ENCODE measurements around the gene TTBK1. TPM values are rescaled to one million over a fixed set of nuclear protein-coding genes. Genes with fewer than 3 reads are reported as not detected.
A peak's percentile ranks its signal among the peaks of the same experiment; 100 is the strongest.

The TTBK1 gene
- total RNA-seq, 4 donors from 2014 or later, result 0.13 TPM; not detected in 3

DNA sequence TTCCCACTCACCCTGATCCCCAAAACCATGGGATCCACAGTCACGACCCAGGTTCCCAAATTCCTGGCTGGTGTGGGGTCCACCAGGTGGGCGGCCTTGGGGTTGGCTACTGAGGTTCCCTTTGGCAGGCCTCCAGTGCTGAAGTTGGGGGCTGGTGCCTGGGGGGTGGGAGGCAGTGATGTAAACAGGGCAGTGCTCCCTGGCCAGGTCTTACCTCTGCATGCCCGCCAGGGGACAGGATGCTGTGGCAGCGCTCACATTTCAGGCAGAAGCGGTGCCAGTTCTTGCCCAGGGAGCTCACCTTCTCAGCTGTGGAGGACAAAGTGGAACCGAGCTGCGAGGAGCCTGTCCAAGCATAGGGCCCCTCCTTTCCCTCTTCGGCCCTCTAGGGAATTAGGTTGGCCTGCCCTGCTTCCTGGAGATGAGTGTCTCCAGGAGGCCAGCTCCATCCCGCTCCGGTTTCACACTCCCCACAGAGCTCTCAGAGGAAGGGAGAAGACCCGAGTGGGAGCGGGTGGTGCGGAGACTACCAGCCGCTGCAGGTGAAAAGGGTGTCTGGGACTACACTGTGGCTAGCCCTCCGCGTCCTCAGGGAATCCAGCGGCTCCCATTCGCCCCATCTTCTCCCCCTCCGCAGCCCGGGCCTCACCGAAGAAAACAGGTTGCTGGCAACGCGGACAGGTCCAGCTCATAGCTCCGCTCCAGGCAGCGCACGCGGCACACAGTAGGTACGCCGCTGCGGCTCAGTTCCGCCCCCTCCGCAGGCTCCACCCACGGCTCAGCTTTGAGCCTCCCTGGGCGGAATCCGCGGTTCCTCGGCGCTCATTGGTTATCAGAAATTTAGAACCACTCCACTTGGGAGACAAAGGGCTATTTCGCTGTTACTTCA lies 65.1 kb downstream of the TTBK1 start, which contains the start of gene CRIP3:
CRIP3 (minus strand) TSS at position 726 of the 889 bp plus-strand sequence; CDS start at position 692, 34 bp downstream.
- H3K36me3 ChIP-seq, result no peaks in the 10 kb centered on the region
- DNase-seq, result no peak
- no peaks in the 10 kb centered on the region for H3K9me3 ChIP-seq
- H3K27ac ChIP-seq, result no peak within 1 kb of the TSS
- TF ChIP-seq CTCF (IDR thresholded peaks at IDR 0.05) (peak in 4 of 6 experiments; percentile 1 to 38 (median 25)), POLR2A (IDR thresholded peaks at IDR 0.05) (no peak)
- 0 to 10% methylated on average over 6 to 8 of the region's 39 CpGs for WGBS, 2 donors
- peak within 1 kb of the TSS; percentile 20 to 62 (median 40) for H3K4me3 ChIP-seq
- intact Hi-C loops (cut with DNase I), result no loop called here
- peaks cover 6 to 16% (median 9%) of the 10 kb centered on the region in 3 donors for H3K4me1 ChIP-seq
- H3K27me3 ChIP-seq, result peaks cover 0 to 11% (median 0%) of the 10 kb centered on the region in 4 donors

GRCh38 chr6:43308990-43309477 lies 65.8 kb downstream of the TTBK1 start:
- WGBS, 2 donors, result 35 to 36% methylated on average over 7 to 8 of the region's 9 CpGs
- Histone ChIP-seq H3K9me3 (no peaks in the 10 kb centered on the region), H3K4me3 (peak overlapping the region; percentile 20 to 62 (median 40)), H3K4me1 (peaks cover 6 to 16% (median 9%) of the 10 kb centered on the region in 3 donors), H3K27ac (no peak overlapping the region), H3K27me3 (peaks cover 0 to 11% (median 0%) of the 10 kb centered on the region in 4 donors), H3K36me3 (no peaks in the 10 kb centered on the region)
- no peak for DNase-seq
- intact Hi-C loops (cut with DNase I), result no loop called here
- no peak for TF ChIP-seq CTCF (IDR thresholded peaks at IDR 0.05)
- TF ChIP-seq POLR2A (IDR thresholded peaks at IDR 0.05), result no peak

GRCh38 chr6:43310134-43310533 lies 66.9 kb downstream of the TTBK1 start:
- H3K27me3 ChIP-seq, result peaks cover 0 to 11% (median 0%) of the 10 kb centered on the region in 4 donors
- no peak overlapping the region for H3K4me3 ChIP-seq
- peaks cover 6 to 16% (median 9%) of the 10 kb centered on the region in 3 donors for H3K4me1 ChIP-seq
- WGBS, 2 donors, result 94% methylated on average over 2 of the region's 2 CpGs
- TF ChIP-seq POLR2A (IDR thresholded peaks at IDR 0.05) (no peak), CTCF (IDR thresholded peaks at IDR 0.05) (no peak)
- no peaks in the 10 kb centered on the region for H3K9me3 ChIP-seq
- no peaks in the 10 kb centered on the region for H3K36me3 ChIP-seq
- no peak overlapping the region for H3K27ac ChIP-seq
- intact Hi-C loops (cut with DNase I), result no loop called here
- DNase-seq, result no peak

- Histone ChIP-seq H3K9me3 (no peaks in the 10 kb centered on the region), H3K4me1 (peaks cover 6 to 16% (median 9%) of the 10 kb centered on the region in 3 donors)
Observed at GRCh38 chr6:43310624-43311023, 67.3 kb downstream of the TTBK1 start.

More at GRCh38 chr6:43310624-43311023, 67.3 kb downstream of the TTBK1 start:
- Histone ChIP-seq H3K27me3 (peaks cover 0 to 11% (median 0%) of the 10 kb centered on the region in 4 donors), H3K27ac (no peak overlapping the region), H3K36me3 (no peaks in the 10 kb centered on the region), H3K4me3 (no peak overlapping the region)
- TF ChIP-seq POLR2A (IDR thresholded peaks at IDR 0.05) (no peak), CTCF (IDR thresholded peaks at IDR 0.05) (no peak)
- intact Hi-C loops (cut with DNase I), result no loop called here
- DNase-seq, result no peak
